Fibroblast of lung (primary cell): ENCODE measurements around the gene SLC25A24. TPM values are rescaled to one million over a fixed set of nuclear protein-coding genes. Genes with fewer than 3 reads are reported as not detected.
"Not testable (repeated sequence)": the region's sequence is repeated elsewhere in the genome, so short reads cannot be mapped to it uniquely, and the experiment has no call there.

Experiments used
- DNase-seq, 2 donors: peaks; one replicate each; pipeline versions ENCODE4 v3.0.0 to v3.0.0-alpha.2; 2010; ENCODE audit warnings: low read depth in 2 of 2
- H2AFZ ChIP-seq: 2 replicates; pipeline ENCODE4 v1.5.1; 2012; ENCODE audit warnings: low read length, control low read depth, inconsistent platforms
- H3K27ac ChIP-seq: 2 replicates; pipeline ENCODE4 v1.5.1; 2011; ENCODE audit warnings: low read length, control low read depth; ENCODE audit not compliant: insufficient read depth
- H3K27me3 ChIP-seq: 2 replicates; pipeline ENCODE4 v1.5.1; 2011; ENCODE audit warnings: mild to moderate bottlenecking, low read length; ENCODE audit not compliant: control insufficient read depth, insufficient read depth
- H3K36me3 ChIP-seq: 2 replicates; pipeline ENCODE4 v1.5.1; 2011; ENCODE audit warnings: low read length; ENCODE audit not compliant: control insufficient read depth, insufficient read depth
- H3K4me1 ChIP-seq: 2 replicates; pipeline ENCODE4 v1.5.1; 2011; ENCODE audit warnings: low read length; ENCODE audit not compliant: control insufficient read depth, insufficient read depth; ENCODE audit errors: extremely low read depth
- H3K4me2 ChIP-seq: 2 replicates; pipeline ENCODE4 v1.5.1; 2011; ENCODE audit warnings: low read length, control low read depth; ENCODE audit not compliant: insufficient read depth; ENCODE audit errors: extremely low read depth
- H3K4me3 ChIP-seq, 4 experiments: fragments of 200-600 bp in 1 of 4; sonication (generic) in 1 of 4; replicated peaks in 1 of 4; 2 replicates each; pipeline ENCODE4 v1.5.1; 2011 to 2016; ENCODE audit warnings: low read length in 4 of 4, low read depth in 3 of 4, mild to moderate bottlenecking in 3 of 4, control low read depth in 2 of 4, inconsistent platforms in 1 of 4, mixed read lengths in 1 of 4; ENCODE audit not compliant: insufficient read depth in 1 of 4; ENCODE audit errors: control extremely low read depth in 1 of 4
- H3K79me2 ChIP-seq: 2 replicates; pipeline ENCODE4 v1.5.1; 2012; ENCODE audit warnings: mild to moderate bottlenecking, low read length, inconsistent platforms; ENCODE audit not compliant: control insufficient read depth, insufficient read depth
- H3K9ac ChIP-seq: 2 replicates; pipeline ENCODE4 v1.5.1; 2011; ENCODE audit warnings: mild to moderate bottlenecking, low read length, control low read depth; ENCODE audit not compliant: insufficient read depth
- H3K9me3 ChIP-seq: 2 replicates; pipeline ENCODE4 v1.5.1; 2012; ENCODE audit warnings: low read depth, low read length; ENCODE audit not compliant: control insufficient read depth, insufficient read depth
- H4K20me1 ChIP-seq: 2 replicates; pipeline ENCODE4 v1.5.1; 2011; ENCODE audit warnings: low read length; ENCODE audit not compliant: control insufficient read depth, insufficient read depth; ENCODE audit errors: extremely low read depth
- CTCF ChIP-seq, 2 donors: IDR thresholded peaks in 1 of 2; conservative IDR thresholded peaks in 1 of 2; 1 replicate in 1 of 2; 2 replicates in 1 of 2; pipeline ENCODE4 v1.5.1; 2011 to 2012; ENCODE audit warnings: low read length in 2 of 2, control low read depth in 1 of 2, inconsistent platforms in 1 of 2, low read depth in 1 of 2, mild to moderate bottlenecking in 1 of 2
- EZH2 ChIP-seq: IDR thresholded peaks from 2 replicates; pipeline ENCODE4 v1.5.1; 2012; ENCODE audit warnings: low read length, control low read depth, mild to moderate bottlenecking; ENCODE audit errors: missing control alignments
- polyA plus RNA-seq, 2 donors: library from polyadenylated mRNA; depleted of rRNA in 1 of 2; stranded (reverse) in 1 of 2; unstranded in 1 of 2; fragments of >200 nt; gene quantifications; 2 replicates each; pipeline ENCODE4 v1.2.1, GENCODE V29; 2011 to 2012; ENCODE audit warnings: missing spikeins in 1 of 2
- total RNA-seq: library from RNA; depleted of rRNA; stranded (reverse); fragments of >200 nt; gene quantifications from 2 replicates; pipeline ENCODE4 v1.2.1, GENCODE V29; 2014

SLC25A24 gene
- total and polyA plus RNA-seq, 2 donors (not counting 1 experiment from before 2014, with no cell fraction given), result 51.2 to 51.6 TPM

- H3K27ac ChIP-seq, result no peak overlapping the region
- no peaks in the 10 kb centered on the region for H3K4me1 ChIP-seq
- H3K9ac ChIP-seq, result no peak overlapping the region
- no peak overlapping the region for H3K4me3 ChIP-seq
- H3K27me3 ChIP-seq, result no peaks in the 10 kb centered on the region
- H3K79me2 ChIP-seq, result no peaks in the 10 kb centered on the region
- no peaks in the 10 kb centered on the region for H4K20me1 ChIP-seq
- H3K9me3 ChIP-seq, result no peaks in the 10 kb centered on the region
- no peak overlapping the region for H2AFZ ChIP-seq
- no peak overlapping the region for H3K4me2 ChIP-seq
- no peak for TF ChIP-seq CTCF (conservative IDR thresholded peaks at IDR 0.05 in 1 of 2, IDR thresholded peaks at IDR 0.05 in 1 of 2; ENCODE audit: low read depth in 1 of 2, low read length in 2 of 2)
- TF ChIP-seq EZH2, result no peak
- peaks cover 13% of the 10 kb centered on the region for H3K36me3 ChIP-seq
- DNase-seq, result peak in 1 of 2 donors; percentile 66
Observed at GRCh38 chr1:108149796-108150467, 50.2 kb downstream of the SLC25A24 start.

- not testable (repeated sequence) for H3K4me2 ChIP-seq, H4K20me1 ChIP-seq, H3K9ac ChIP-seq, DNase-seq, H3K27ac ChIP-seq, H2AFZ ChIP-seq, H3K27me3 ChIP-seq, H3K4me1 ChIP-seq, H3K36me3 ChIP-seq, H3K79me2 ChIP-seq, H3K4me3 ChIP-seq, H3K9me3 ChIP-seq
Observed at GRCh38 chr1:108144569-108144968, 55.6 kb downstream of the SLC25A24 start.

GRCh38 chr1:108142773-108143394 is 57.3 kb downstream of the SLC25A24 start:
- H4K20me1 ChIP-seq, result no peaks in the 10 kb centered on the region
- H3K4me1 ChIP-seq, result no peaks in the 10 kb centered on the region
- H3K27me3 ChIP-seq, result no peaks in the 10 kb centered on the region
- TF ChIP-seq CTCF (conservative IDR thresholded peaks at IDR 0.05 in 1 of 2, IDR thresholded peaks at IDR 0.05 in 1 of 2; ENCODE audit: low read depth in 1 of 2, low read length in 2 of 2), result no peak
- no peak for TF ChIP-seq EZH2
- no peak overlapping the region for H3K4me2 ChIP-seq
- no peak overlapping the region for H2AFZ ChIP-seq
- H3K4me3 ChIP-seq, result no peak overlapping the region
- no peaks in the 10 kb centered on the region for H3K9me3 ChIP-seq
- H3K36me3 ChIP-seq, result peaks cover 8% of the 10 kb centered on the region
- no peak overlapping the region for H3K9ac ChIP-seq
- DNase-seq, result peak; percentile 36 to 47
- no peaks in the 10 kb centered on the region for H3K79me2 ChIP-seq
- H3K27ac ChIP-seq, result no peak overlapping the region
